Measurements from ENCODE around the gene ADAMTS17. TPM values are rescaled to one million over a fixed set of nuclear protein-coding genes. Genes with fewer than 3 reads are reported as not detected.

ADAMTS17 gene
- total and polyA plus RNA-seq, 2 experiments from 2014 or later = 0.69 to 3.3 TPM

- Histone ChIP-seq H3K4me1 (ENCODE audit: low read depth) (no peaks in the 10 kb centered on the region), H3K36me3 (no peaks in the 10 kb centered on the region), H3K9me3 (ENCODE audit: low read depth) (no peaks in the 10 kb centered on the region), H3K27me3 (no peaks in the 10 kb centered on the region), H3K4me3 (no peak overlapping the region), H3K27ac (no peak overlapping the region)
- DNase-seq (ENCODE audit: low read depth in 1 of 2, low spot score in 1 of 2) = no peak
- TF ChIP-seq CTCF (IDR thresholded peaks at IDR 0.05; ENCODE audit: low read depth, low read length) = no peak
Measured at GRCh38 chr15:99944131-99944530, 397.6 kb downstream of the ADAMTS17 start.

- no peak overlapping the region for H3K27ac ChIP-seq
- TF ChIP-seq CTCF (IDR thresholded peaks at IDR 0.05; ENCODE audit: low read depth, low read length) = no peak
- H3K4me1 ChIP-seq (ENCODE audit: low read depth) = no peaks in the 10 kb centered on the region
- no peak overlapping the region for H3K4me3 ChIP-seq
- no peaks in the 10 kb centered on the region for H3K36me3 ChIP-seq
- H3K27me3 ChIP-seq = no peaks in the 10 kb centered on the region
- no peak for DNase-seq (ENCODE audit: low read depth in 1 of 2, low spot score in 1 of 2)
- H3K9me3 ChIP-seq (ENCODE audit: low read depth) = no peaks in the 10 kb centered on the region
Measured at GRCh38 chr15:99943466-99943865, 398.3 kb downstream of the ADAMTS17 start.

GRCh38 chr15:99932676-99933402 is 408.9 kb downstream of the ADAMTS17 start:
- H3K4me3 ChIP-seq = no peak overlapping the region
- DNase-seq (ENCODE audit: low read depth in 1 of 2, low spot score in 1 of 2) = no peak
- TF ChIP-seq CTCF (IDR thresholded peaks at IDR 0.05; ENCODE audit: low read depth, low read length) = no peak
- H3K27ac ChIP-seq = no peak overlapping the region
- H3K9me3 ChIP-seq (ENCODE audit: low read depth) = no peaks in the 10 kb centered on the region
- H3K36me3 ChIP-seq = no peaks in the 10 kb centered on the region
- no peaks in the 10 kb centered on the region for H3K4me1 ChIP-seq (ENCODE audit: low read depth)
- H3K27me3 ChIP-seq = peaks cover 28% of the 10 kb centered on the region

GRCh38 chr15:99931703-99932603 is 409.8 kb downstream of the ADAMTS17 start:
- TF ChIP-seq CTCF (IDR thresholded peaks at IDR 0.05; ENCODE audit: low read depth, low read length) = no peak
- no peak overlapping the region for H3K27ac ChIP-seq
- DNase-seq (ENCODE audit: low read depth in 1 of 2, low spot score in 1 of 2) = no peak
- H3K4me1 ChIP-seq (ENCODE audit: low read depth) = no peaks in the 10 kb centered on the region
- H3K36me3 ChIP-seq = no peaks in the 10 kb centered on the region
- H3K9me3 ChIP-seq (ENCODE audit: low read depth) = no peaks in the 10 kb centered on the region
- peaks cover 28% of the 10 kb centered on the region for H3K27me3 ChIP-seq
- no peak overlapping the region for H3K4me3 ChIP-seq

- H3K27me3 ChIP-seq = peaks cover 32% of the 10 kb centered on the region
- no peak overlapping the region for H3K27ac ChIP-seq
- no peak overlapping the region for H3K4me3 ChIP-seq
- H3K9me3 ChIP-seq (ENCODE audit: low read depth) = no peaks in the 10 kb centered on the region
- no peaks in the 10 kb centered on the region for H3K4me1 ChIP-seq (ENCODE audit: low read depth)
- TF ChIP-seq CTCF (IDR thresholded peaks at IDR 0.05; ENCODE audit: low read depth, low read length) = no peak
- H3K36me3 ChIP-seq = no peaks in the 10 kb centered on the region
- no peak for DNase-seq (ENCODE audit: low read depth in 1 of 2, low spot score in 1 of 2)
Measured at GRCh38 chr15:99930696-99931095, 411.1 kb downstream of the ADAMTS17 start.
